ENCODE results near the gene FBRSL1. TPM values are rescaled to one million over a fixed set of nuclear protein-coding genes. Genes with fewer than 3 reads are reported as not detected.

FBRSL1 gene
- total RNA-seq: 20.9 and 26.3 TPM in 2 replicates

GRCh38 chr12:132489602-132490266 is at the start of gene FBRSL1:
FBRSL1 (plus strand) TSS chr12:132490151.

Other genes starting within 250 kb of the FBRSL1 start
- 0.40 TPM in 1 of 2 replicates, not detected in the other for gene GALNT9, start 160.6 kb upstream of the FBRSL1 start, total RNA-seq
- gene LRCOL1, start 120.4 kb downstream of the FBRSL1 start, total RNA-seq: not detected in 2 replicates
- gene P2RX2, start 128.6 kb downstream of the FBRSL1 start, total RNA-seq: not detected in 2 replicates
- 43.0 and 48.2 TPM in 2 replicates for gene POLE, start 197.2 kb downstream of the FBRSL1 start, total RNA-seq
- gene PXMP2, start 197.4 kb downstream of the FBRSL1 start, total RNA-seq: 16.5 and 19.2 TPM in 2 replicates
- 47.7 and 58.9 TPM in 2 replicates for gene PGAM5, start 220.7 kb downstream of the FBRSL1 start, total RNA-seq

All from thoracic aorta endothelial cell (primary cell).